NCI-H82 treated with DMSO at 0.1 percent for 48 hours (cell line): ENCODE results near the gene DCBLD1.
"Not testable (repeated sequence)": the region's sequence is repeated elsewhere in the genome, so short reads cannot be mapped to it uniquely, and the experiment has no call there.

Source experiments
- DNase-seq: peaks from one replicate; lab custom pipeline; 2025; ENCODE audit not compliant: unreplicated experiment; lab: John Stamatoyannopoulos, UW

The DCBLD1 gene

DNA sequence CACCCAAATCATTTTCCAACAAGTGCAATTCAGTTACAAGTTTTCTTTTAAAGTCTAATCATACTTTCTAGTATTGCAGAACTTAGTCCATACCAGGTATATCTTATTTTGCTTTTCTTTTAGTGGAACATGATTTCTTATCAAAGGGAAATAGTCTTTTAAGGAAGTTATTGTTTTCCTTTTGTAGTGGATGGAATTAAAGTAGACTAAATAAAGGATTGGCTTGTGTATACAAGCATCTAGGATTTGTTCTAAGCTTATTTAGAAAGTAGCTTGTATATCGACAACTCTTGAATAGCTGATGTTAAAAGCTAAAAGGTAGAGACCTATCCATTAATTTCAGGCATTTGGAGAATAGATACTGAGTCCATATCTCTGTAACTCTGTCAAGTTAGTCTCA lies 14.8 kb downstream of the DCBLD1 start:
- no peak for DNase-seq

- DNase-seq: no peak
Observed at GRCh38 chr6:117498159-117498558, 15.7 kb downstream of the DCBLD1 start.

GRCh38 chr6:117501722-117502121 lies 19.2 kb downstream of the DCBLD1 start:
- DNase-seq: no peak

GRCh38 chr6:117502580-117502979 lies 20.1 kb downstream of the DCBLD1 start:
- DNase-seq: no peak

DNA sequence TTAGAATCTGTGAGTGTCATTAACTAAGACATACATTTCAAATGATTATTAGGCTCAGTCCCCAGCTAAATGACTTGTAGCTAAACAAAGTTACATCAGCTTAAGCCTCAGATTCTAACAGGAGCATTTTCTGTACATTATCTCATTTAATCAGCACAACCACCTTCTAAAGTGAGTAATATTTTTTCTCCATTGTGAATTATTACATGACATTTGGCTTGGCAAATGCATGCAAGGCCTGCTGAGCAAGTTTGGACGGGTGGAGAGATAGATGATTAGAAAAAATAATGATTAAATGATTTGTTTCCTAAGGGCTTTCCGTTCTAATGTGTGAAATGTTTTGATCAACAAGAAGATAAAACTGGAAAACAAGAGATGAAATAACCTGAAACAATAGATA lies 20.7 kb downstream of the DCBLD1 start:
- DNase-seq: no peak

GRCh38 chr6:117504478-117505144 lies 22.1 kb downstream of the DCBLD1 start:
- DNase-seq: no peak

DNA sequence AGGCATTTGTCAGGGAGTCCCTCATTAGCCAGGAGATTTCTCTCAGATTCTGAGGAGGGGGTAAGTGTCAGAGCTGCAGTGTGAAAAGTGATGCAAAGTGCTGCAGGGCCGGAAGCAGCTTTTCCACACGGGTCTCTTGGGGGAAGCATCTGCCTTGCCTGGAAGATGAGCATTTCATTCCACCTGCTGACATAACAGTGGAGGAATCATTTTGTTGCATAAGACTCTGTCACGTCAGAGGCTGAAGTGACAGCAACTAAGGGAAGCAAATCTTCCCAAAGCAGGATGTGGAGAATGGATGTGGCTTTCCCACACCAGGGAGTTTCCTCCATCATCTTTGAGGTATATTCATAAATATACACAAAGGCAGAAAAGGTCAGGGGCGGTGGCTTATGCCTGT lies 22.8 kb downstream of the DCBLD1 start:
- DNase-seq: no peak

DNA sequence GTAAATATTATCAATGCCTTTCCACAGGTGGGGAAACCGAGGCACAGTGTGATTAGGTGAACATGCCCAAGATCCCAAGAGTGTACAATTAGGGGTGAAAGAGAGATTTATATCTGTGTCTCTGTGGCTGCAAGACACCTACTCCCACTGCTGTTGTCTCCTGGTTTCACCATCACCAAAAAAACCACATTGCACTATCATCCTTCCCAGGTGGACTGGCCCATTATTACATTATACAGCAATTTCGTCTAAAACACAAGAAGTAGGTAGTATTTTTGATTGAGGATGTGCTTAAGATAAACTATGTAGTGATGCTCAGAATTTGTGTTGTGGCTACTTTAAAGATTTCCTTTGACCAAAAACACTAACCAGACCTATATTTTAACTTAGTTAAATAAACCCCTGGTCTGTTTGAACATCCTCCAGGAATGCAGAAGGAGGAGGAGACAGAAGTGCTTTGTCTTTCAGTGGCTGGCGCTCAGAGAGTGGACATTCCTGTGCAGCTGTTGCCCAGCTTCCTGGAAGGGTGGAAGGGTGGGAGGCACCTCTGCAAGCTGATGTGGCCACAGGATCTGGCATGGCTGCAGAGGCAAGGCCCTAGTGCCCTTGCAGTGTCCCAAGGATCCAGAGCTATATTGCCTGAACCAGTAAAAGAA lies 23.8 kb downstream of the DCBLD1 start:
- DNase-seq: no peak

DNA sequence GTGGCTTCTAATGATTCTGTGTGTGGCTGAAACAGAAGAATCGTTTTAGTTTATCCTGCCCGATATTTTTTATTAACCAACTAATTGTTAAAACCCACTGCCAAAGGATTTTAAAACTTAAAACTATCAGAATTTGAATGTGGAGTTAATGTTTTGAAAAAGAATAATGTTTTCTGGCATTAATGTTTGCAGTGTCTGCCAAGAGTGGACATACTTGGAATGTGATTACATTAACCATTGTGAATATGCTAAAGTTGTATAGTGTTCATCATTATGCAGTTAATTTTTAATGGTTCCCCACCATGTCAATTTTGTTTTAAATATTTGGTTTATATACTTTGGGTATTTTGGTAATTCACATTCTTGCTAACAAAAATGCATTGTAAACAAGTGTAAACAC lies 24.4 kb downstream of the DCBLD1 start:
- no peak for DNase-seq

DNA sequence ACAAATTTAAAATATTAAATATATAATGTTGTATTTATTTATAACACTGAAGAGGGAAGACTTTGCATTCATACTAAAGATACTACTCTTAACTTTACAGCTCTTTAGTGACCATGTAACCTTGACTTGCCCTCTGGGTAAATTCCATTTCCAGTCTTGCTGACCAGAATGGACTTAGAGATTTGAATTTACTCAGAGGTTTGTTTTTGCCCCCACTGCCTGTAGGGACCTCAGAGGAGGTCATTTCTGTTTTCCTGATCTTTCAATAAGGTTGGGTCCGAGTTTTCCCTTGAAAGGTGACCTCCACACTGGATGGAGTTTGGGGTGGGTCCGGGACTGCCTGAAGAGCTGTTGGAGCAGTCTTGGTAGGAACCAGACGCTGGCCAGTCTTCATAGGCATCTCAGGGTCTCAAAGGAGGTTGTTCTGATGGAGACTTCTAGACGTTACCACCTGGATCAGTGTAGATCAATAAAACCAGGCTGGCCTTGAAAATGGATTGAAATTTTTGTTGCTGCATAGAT lies 26.0 kb downstream of the DCBLD1 start:
- DNase-seq: no peak

DNA sequence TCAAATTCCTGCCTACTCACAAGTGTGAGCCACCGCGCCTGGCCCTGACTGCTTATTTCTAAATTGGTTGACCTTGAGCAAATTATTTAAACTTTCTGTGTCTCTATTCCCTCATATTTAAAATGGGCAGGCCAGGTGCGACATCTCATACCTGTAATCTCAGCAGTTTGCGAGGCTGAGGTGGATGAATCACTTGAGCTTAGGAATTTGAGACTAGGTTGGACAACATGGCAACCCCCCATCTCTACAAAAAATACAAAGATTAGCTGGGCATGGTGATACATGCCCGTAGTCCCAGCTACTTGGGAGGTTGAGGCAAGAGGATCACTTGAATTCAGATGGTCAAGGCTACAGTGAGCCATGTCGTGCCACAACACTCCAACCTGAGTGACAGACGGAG lies 26.5 kb downstream of the DCBLD1 start:
- DNase-seq: no peak

DNA sequence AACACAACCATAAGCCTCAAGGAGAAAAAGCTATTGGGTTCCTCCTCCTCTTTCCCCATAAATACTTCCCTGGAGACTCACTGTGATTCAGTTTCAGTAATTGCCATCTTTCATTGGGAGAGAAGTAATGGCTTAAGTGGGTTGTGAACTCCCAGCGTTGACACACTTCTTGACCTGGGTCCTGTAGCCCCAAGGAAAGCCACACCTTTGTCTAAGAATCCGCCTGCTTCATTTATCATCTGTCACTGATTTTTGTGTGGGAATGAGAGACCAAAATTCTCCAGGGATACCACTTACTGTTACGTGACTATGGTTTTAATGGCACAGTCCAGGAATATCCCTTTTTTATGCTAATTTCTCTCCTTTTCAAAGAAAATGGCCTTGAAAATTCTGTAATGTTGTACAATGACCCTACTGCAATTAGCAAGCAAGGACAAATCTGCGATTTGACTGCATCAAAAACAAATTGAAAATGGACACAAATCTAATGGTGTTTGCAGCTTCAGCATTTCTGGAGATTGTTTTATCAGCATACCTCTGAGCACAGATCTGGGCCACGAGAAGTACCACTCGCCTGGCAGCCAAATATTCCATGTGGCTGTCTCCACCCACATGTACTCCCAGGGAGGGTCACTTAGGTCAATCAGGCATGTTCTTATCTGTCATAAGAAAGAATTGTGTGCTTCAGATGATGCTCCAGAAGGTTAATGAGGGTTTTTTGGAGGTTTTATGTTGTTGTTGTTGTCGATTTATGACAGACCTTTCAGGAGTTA lies 29.8 kb downstream of the DCBLD1 start:
- DNase-seq: no peak

DNA sequence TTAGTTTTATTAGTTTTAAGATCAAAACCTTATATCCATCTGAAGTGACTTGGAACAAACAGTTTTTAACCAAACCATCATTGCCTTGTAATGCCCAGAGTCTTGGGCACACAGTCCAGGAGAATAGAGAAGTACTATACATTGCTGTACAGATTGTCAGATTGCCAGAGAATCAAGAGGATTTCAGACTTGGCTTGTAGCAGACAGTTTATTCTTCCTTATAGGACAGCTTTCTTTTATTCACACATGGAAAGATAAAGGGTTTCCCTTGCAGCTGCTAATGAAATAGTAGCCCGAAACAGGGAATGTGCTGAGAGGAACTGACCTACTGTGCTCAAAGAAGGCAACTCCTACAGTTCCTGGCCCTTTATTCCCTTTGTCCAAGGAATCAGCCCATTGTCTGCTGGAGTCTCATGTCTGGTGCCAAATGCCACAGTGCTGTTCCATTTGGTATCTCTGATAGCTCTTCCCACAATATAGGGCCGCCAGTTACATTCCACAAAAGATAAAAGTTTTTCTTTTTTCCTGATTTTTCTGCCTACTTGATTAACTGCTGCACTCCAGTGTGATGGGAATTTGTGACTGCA lies 30.6 kb downstream of the DCBLD1 start:
- DNase-seq: no peak

- DNase-seq: no peak
Observed at GRCh38 chr6:117513778-117514365, 31.4 kb downstream of the DCBLD1 start.

GRCh38 chr6:117514655-117515054 lies 32.2 kb downstream of the DCBLD1 start:
- DNase-seq: no peak

DNA sequence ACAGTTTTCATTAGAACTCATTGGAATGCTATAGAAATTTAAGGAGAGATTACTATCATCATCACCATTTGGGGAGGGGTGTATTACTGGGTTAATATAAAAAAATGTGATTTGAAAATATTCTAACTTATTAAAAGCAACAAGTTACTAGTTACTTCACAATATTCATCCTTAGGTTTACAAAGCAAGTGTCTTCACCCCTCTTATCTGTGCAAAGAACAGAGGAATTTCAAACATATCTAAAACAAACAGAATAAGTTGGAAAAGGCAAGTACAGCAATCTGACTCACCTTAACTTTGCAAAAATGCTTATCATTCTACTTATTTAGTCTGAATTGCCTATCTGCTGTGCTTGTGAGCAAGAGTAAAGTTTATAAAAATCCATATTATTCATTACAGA lies 32.9 kb downstream of the DCBLD1 start:
- no peak for DNase-seq

DNA sequence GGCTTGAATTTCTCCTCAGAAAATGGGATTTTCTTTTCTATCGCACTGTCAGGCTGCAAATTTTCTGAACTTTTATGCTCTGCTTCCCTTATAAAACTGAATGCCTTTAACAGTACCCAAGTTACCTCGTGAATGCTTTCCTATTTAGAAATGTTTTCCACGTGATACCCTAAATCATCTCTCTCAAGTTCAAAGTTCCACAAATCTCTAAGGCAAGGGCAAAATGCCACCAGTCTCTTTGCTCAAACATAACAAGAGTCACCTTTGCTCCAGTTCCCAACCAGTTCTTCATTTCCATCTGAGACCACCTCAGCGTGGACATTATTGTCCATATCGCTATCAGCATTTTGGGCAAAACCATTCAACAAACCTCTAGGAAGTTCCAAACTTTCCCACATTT lies 35.5 kb downstream of the DCBLD1 start:
- DNase-seq: not testable (repeated sequence)

DNA sequence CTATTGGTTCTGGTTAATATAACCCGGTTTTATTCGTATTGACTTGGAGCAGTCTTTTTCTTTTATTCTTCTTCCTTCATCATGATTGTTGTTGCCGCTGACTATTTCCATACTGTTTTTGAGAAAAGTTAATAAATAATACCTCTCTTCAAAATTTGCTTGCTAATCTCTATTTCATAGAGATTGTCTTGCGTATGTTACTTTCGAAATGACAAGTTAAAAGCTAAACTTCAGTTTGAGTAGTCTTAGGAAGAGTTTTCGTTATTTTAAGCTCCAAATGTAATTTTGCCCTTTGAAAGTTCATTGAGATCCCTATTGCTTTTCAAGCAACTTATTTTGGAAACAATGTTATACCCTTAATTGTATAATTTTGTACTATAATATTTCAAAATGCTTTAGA lies 36.4 kb downstream of the DCBLD1 start:
- DNase-seq: no peak

GRCh38 chr6:117520603-117521395 lies 38.3 kb downstream of the DCBLD1 start:
- DNase-seq: no peak

DNA sequence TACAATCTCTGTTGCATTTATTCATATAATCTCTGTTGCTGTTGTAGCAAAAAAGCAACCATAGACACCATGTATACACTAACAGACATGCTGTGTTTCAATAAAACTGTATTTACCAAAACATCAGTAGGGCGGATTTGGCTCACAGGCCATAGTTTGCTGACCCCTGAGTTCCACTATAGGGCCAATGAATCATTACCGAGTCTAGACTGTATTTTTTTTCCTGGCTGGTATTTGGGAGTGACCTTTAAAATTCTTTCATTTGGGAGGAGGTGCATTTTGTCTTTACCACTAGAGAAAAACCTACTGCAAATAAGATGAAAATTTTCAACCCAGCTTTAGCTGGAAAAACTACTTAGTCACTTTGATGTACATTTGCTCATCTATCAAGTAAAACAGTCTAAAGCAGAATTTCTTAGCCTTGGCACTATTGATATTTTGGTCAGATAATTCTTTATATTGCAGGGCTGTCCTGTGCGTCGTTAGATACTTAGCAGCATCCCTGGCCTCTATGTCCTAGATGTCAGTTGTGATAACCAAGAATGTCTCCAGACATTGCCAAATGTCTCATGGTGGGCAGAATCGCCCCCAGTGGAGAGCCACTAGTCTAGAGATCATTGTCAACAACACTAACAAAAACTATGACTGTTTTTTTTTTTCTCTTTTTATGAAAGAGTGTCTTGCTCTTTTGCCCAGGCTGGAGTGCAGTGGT lies 39.5 kb downstream of the DCBLD1 start:
- DNase-seq: no peak
